Mucosa of gallbladder (tissue), 1 donor: ENCODE data around the gene GK. TPM values are rescaled to one million over a fixed set of nuclear protein-coding genes. Genes with fewer than 3 reads are reported as not detected.
"Not testable (repeated sequence)": the region's sequence is repeated elsewhere in the genome, so short reads cannot be mapped to it uniquely, and the experiment has no call there.

Experiments used
- DNase-seq: peaks from one replicate; pipeline ENCODE4 v3.0.0-alpha.2; 2020; ENCODE audit warnings: low spot score
- total RNA-seq: library from RNA; stranded (reverse); gene quantifications from one replicate; pipeline ENCODE4 v1.2.1, GENCODE V29; 2021
- donor health status: DM: no; HTN: no; CAD: no.

Gene GK
- total RNA-seq, 1 donor from 2014 or later: 29.1 TPM

DNA sequence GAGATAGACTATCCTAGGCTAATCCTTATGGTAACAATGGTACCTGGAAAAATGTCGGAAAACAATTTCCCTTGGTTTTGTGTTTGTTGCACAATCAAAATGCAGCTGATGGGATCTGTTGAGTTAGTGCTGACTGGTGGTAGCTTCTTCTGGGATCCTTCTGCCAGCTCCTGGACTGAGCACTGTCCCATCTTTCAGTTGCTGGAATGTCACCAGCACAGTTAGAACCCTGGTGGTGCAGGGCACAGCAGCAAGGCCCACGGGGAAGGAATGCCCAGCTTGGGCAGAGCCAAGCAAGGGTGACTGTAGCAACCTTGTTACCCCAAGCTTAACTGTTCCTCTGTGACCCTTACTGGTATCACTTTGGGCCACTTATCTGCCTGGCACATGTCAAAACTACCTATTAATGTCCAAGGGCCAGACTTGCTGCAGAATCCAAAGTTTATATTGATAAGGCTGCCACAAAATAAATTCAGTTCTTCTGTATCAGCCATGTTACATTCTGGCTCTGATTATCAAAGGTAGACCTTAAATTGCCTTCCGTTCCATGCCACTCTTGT lies 53.1 kb downstream of the GK start:
- DNase-seq: no peak

GRCh38 chrX:30712214-30712613 lies 59.0 kb downstream of the GK start:
- no peak for DNase-seq

GRCh38 chrX:30713061-30713525 lies 59.9 kb downstream of the GK start:
- peak; percentile 42 for DNase-seq

DNA sequence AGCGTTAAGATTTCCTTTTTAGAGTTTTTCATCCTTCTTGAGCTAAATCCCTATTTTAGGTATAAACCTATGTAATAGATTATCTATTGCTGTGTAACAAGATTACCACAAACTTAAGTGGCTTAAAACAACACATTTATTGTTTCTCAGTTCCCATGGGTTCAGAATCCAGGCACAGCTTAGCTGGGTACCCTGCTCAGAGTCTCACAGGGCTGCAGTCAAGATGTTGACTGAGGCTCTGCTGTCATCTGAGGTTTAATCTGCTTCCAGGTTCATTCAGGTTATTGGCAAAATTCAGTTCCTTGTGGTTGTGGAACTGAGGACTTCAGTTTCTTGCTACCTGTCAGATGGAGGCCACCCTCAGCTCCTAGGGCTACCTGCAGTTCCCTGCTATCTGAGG lies 60.9 kb downstream of the GK start:
- no peak for DNase-seq

GRCh38 chrX:30715976-30716375 lies 62.8 kb downstream of the GK start:
- no peak for DNase-seq

DNA sequence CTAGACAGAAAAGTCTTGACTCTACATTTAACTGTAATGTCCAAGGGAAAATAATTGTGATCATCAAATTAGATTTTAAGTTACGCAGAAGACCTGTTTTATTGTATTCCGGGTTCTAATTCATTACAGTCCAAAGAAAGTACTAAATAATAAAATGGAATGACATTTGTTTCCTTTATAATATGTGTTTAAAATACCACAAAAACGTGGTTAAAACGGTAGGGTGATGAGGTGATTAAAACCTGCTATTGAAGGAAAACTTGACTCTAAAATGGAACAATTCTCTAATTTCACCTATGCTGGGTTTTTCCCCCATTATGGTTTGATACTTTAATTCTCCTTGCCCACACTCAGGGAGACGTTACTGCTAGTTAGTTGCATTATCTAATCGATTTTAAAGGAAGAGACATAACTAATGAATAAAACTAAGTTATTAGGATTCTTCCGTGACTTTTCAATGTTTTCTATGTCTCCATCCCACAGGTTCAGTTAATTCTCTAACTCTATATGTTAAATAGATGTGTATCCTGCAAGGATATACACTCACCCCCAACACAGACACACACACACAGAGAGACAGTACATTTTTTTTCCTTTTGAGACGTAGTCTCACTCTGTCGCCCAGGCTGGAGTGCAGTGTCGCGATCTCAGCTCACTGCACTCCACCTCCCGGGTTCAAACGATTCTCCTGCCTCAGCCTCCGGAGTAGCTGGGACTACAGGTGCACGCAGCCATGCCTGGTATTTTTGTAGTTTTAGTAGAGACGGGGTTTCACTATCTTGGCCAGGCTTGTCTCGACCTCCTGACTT lies 80.8 kb downstream of the GK start:
- DNase-seq: no peak

DNA sequence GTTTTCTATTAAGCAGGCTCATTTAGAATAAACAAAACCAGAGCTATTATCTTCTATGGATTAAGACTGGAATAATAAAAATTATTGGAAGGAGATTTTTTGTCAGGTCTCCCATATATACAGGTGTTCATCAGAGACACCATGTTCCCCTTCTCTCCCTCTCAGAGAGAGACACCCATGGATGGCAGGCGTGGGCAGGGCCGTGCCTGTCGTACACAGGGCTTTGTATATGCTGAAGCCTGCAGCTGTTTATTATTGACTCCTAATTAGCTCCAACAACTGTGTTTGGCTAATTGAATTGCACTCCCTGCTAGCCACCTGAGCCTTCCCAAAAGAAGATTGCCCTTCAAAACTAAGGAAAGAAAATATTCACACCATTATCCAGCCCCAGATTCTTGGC lies 81.6 kb downstream of the GK start:
- DNase-seq: no peak

- peak; percentile 44 for DNase-seq
These were observed 82.6 kb downstream of the GK start for GRCh38 chrX:30735839-30736238.

DNA sequence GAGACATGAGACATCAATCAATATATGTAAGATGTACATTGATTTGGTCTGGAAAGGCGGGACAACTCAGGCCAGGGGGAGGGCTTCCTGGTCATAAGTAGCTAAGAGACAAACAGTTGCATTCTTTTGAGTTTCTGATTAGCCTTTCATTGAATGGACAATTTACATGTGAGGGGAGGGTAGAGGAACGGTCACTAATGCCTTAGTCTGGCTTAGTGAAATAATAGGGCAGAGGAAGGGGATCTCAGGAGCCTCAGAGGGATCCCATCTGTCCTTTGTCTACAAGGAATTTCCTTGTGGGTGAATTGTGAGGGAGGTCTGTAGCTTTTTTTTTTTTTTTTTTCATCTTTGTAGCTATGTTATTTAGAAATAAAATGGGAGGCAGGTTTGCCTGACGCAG lies 88.3 kb downstream of the GK start:
- no peak for DNase-seq

GRCh38 chrX:30748342-30748960 lies 95.2 kb downstream of the GK start:
- no peak for DNase-seq

DNA sequence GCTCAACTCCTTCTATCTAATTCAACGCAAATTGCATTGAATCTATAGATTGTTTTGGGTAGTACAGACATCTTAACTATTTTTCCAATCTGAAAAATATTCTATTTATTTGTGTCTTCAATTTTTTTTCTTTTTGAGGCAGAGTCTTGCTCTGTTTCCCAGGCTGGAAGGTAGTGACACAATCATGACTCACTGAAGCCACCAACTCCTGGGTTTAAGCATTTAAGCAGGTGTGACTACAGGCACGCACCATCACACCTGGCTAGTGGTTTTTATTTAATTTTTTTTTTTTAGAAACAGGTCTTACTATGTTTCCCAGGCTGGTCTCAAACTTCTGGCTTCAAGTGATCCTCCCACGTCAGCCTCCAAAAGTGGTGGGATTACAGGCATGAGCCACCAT lies 98.3 kb downstream of the GK start:
- no peak for DNase-seq

- no peak for DNase-seq
These were observed 109.5 kb downstream of the GK start for GRCh38 chrX:30762755-30763154.

GRCh38 chrX:30773764-30774163 lies 120.5 kb downstream of the GK start:
- not testable (repeated sequence) for DNase-seq

DNA sequence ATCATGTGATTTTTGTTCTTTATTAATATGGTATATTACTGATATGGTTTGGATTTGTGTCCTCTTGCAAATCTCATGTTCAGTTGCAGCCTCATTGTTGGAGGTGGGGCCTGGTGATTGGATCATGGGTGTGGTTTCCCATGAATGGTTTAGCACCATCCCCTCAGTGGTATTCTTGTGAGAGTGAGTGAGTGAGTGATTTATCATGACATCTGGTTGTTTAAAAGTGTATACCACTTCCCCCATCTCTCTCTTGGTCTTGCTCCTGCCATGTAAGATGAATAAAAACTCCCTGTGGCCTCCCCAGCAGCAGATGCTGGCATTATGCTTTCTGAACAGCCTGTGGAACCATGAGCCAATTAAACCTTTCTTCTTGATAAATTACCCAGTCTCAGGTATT lies 124.4 kb downstream of the GK start:
- no peak for DNase-seq

- no peak for DNase-seq
These were observed 126.3 kb downstream of the GK start for GRCh38 chrX:30779453-30780030.

Other genes starting within 250 kb of the GK start
- gene TASL, start 75.7 kb upstream of the GK start, total RNA-seq: 3.1 TPM
- 29.7 TPM for gene TAB3, start 235.8 kb downstream of the GK start, total RNA-seq